ENCODE results near the gene OTP.
"Not testable (repeated sequence)": the region's sequence is repeated elsewhere in the genome, so short reads cannot be mapped to it uniquely, and the experiment has no call there.

Gene OTP

GRCh38 chr5:77606279-77606678 lies 32.2 kb downstream of the OTP start:
- FAIRE-seq, result no peak

GRCh38 chr5:77599679-77600078 lies 38.8 kb downstream of the OTP start:
- no peak for FAIRE-seq

GRCh38 chr5:77590347-77590746 lies 48.2 kb downstream of the OTP start:
- no peak for FAIRE-seq

GRCh38 chr5:77588175-77588574 lies 50.3 kb downstream of the OTP start:
- no peak for FAIRE-seq

- peak; percentile 57 for FAIRE-seq
Measured at GRCh38 chr5:77586101-77586500, 52.4 kb downstream of the OTP start.

- FAIRE-seq, result not testable (repeated sequence)
Measured at GRCh38 chr5:77582143-77582542, 56.4 kb downstream of the OTP start.
